Tibial nerve (tissue), 3 donors: ENCODE measurements around the gene DPCD.

Source experiments
- CTCF ChIP-seq, 5 experiments: fragments of 200-600 bp in 3 of 5; fragments of 450-650 bp in 2 of 5; sonication (generic) in 3 of 5; IDR thresholded peaks; one replicate each; pipeline ENCODE4 v1.5.1; 2016 to 2019; ENCODE audit warnings: antibody characterized with exemption in 5 of 5, mild to moderate bottlenecking in 3 of 5, moderate library complexity in 2 of 5
- POLR2A ChIP-seq, 2 donors: fragments of 450-650 bp; IDR thresholded peaks; one replicate each; pipeline ENCODE4 v1.6.1; 2017; ENCODE audit warnings: antibody characterized with exemption in 2 of 2, mild to moderate bottlenecking in 2 of 2, moderate library complexity in 2 of 2

- no peak for TF ChIP-seq CTCF (IDR thresholded peaks at IDR 0.05)
- no peak for TF ChIP-seq POLR2A (IDR thresholded peaks at IDR 0.05)
Measured at GRCh38 chr10:101616415-101617101, 28.4 kb downstream of the DPCD start.
